OCI-LY7 (cell line): ENCODE data around the gene GRK6. TPM values are rescaled to one million over a fixed set of nuclear protein-coding genes. Genes with fewer than 3 reads are reported as not detected.
A peak's percentile ranks its signal among the peaks of the same experiment; 100 is the strongest.

ENCODE experiments used
- BruUV-seq: library from RNA; stranded (reverse); fragments of 400-500 nt; replicated peaks from 2 replicates; lab custom pipeline; 2021; lab: Mats Ljungman, UMichigan
- CTCF ChIA-PET: fragments of 300-600 bp; sonication (Branson Sonifier 250); formaldehyde crosslinking; loops from one replicate; lab custom pipeline; 2022; ENCODE audit warnings: antibody characterized with exemption; ENCODE audit not compliant: unreplicated experiment; lab: Charles Lee
- POLR2A ChIA-PET: fragments of 300-600 bp; sonication (Branson Sonifier 250); formaldehyde crosslinking; loops from one replicate; lab custom pipeline; 2022; ENCODE audit warnings: antibody characterized with exemption; lab: Charles Lee
- DNase-seq: peaks from one replicate; pipeline ENCODE4 v3.0.0-alpha.2; 2015; ENCODE audit warnings: low spot score
- H2AFZ ChIP-seq: fragments of 200-600 bp; sonication (generic), shearing (Covaris generic); 2 replicates; pipeline ENCODE4 v1.6.1; 2014; ENCODE audit warnings: mild to moderate bottlenecking, antibody characterized with exemption, low read length, moderate library complexity
- H3K27ac ChIP-seq: fragments of 200-600 bp; sonication (generic); 2 replicates; pipeline ENCODE4 v1.5.1; 2014; ENCODE audit warnings: mixed run types, low read depth, mild to moderate bottlenecking, moderate library complexity, low read length, inconsistent platforms; ENCODE audit not compliant: poor library complexity, severe bottlenecking
- H3K36me3 ChIP-seq: fragments of 200-600 bp; sonication (generic); 2 replicates; pipeline ENCODE4 v1.6.1; 2014; ENCODE audit warnings: mild to moderate bottlenecking, antibody characterized with exemption, low read length, moderate library complexity, mixed read lengths; ENCODE audit not compliant: insufficient read depth
- H3K4me1 ChIP-seq: fragments of 200-600 bp; sonication (generic); 2 replicates; pipeline ENCODE4 v1.5.1; 2014; ENCODE audit warnings: mild to moderate bottlenecking, low read length; ENCODE audit not compliant: insufficient read depth, poor library complexity, severe bottlenecking
- H3K4me2 ChIP-seq: fragments of 200-600 bp; sonication (generic); 2 replicates; pipeline ENCODE4 v1.6.1; 2014; ENCODE audit warnings: mild to moderate bottlenecking, low read length
- H3K4me3 ChIP-seq: fragments of 200-600 bp; sonication (generic); 2 replicates; pipeline ENCODE4 v1.5.1; 2014; ENCODE audit warnings: mild to moderate bottlenecking, low read depth, low read length; ENCODE audit not compliant: poor library complexity, severe bottlenecking
- H3K79me2 ChIP-seq: fragments of 200-600 bp; sonication (generic); 2 replicates; pipeline ENCODE4 v1.6.1; 2016; ENCODE audit warnings: low read depth, mild to moderate bottlenecking, low read length, moderate library complexity, mixed read lengths; ENCODE audit not compliant: insufficient read depth
- H3K9me2 ChIP-seq: fragments of 200-600 bp; sonication (generic); 2 replicates; pipeline ENCODE4 v1.6.1; 2016; ENCODE audit warnings: mild to moderate bottlenecking, low read length, mixed read lengths; ENCODE audit not compliant: insufficient read depth
- H3K9me3 ChIP-seq: fragments of 200-600 bp; sonication (generic); 2 replicates; pipeline ENCODE4 v1.6.1; 2014; ENCODE audit warnings: mild to moderate bottlenecking, mixed run types, low read length, mixed read lengths
- H4K20me1 ChIP-seq: fragments of 200-600 bp; sonication (generic); 2 replicates; pipeline ENCODE4 v1.6.1; 2014; ENCODE audit warnings: mild to moderate bottlenecking, antibody characterized with exemption, low read length, moderate library complexity, mixed read lengths; ENCODE audit not compliant: insufficient read depth
- EZH2phosphoT487 ChIP-seq: fragments of 200-600 bp; sonication (generic); IDR thresholded peaks from 2 replicates; pipeline ENCODE4 v1.6.1; 2018; ENCODE audit warnings: low read depth, borderline replicate concordance, mild to moderate bottlenecking, mixed run types, antibody characterized with exemption, low read length, moderate library complexity, mixed read lengths
- intact Hi-C: fragments of 100-400 bp; cut with micrococcal nuclease; formaldehyde crosslinking; loops from one replicate; pipeline ENCODE4 v1.10.0; 2022; ENCODE audit not compliant: unreplicated experiment
- total RNA-seq, 2 experiments: library from RNA; depleted of rRNA in 1 of 2; stranded (reverse); fragments of >200 nt in 1 of 2; shearing (Covaris generic) in 1 of 2; gene quantifications; 2 replicates each; pipeline ENCODE4 v1.2.3, GENCODE V29; 2014 to 2022
- TF ChIP-seq, protein P1 (sequence below): fragments of 200-600 bp; sonication (generic); conservative IDR thresholded peaks from 2 replicates; pipeline ENCODE4 v1.5.1; 2014; ENCODE audit warnings: mild to moderate bottlenecking, antibody characterized with exemption, low read length, moderate library complexity, mixed read lengths

The GRK6 gene
- total RNA-seq, 2 experiments from 2014 or later, result 46.2 to 99.4 TPM

DNA sequence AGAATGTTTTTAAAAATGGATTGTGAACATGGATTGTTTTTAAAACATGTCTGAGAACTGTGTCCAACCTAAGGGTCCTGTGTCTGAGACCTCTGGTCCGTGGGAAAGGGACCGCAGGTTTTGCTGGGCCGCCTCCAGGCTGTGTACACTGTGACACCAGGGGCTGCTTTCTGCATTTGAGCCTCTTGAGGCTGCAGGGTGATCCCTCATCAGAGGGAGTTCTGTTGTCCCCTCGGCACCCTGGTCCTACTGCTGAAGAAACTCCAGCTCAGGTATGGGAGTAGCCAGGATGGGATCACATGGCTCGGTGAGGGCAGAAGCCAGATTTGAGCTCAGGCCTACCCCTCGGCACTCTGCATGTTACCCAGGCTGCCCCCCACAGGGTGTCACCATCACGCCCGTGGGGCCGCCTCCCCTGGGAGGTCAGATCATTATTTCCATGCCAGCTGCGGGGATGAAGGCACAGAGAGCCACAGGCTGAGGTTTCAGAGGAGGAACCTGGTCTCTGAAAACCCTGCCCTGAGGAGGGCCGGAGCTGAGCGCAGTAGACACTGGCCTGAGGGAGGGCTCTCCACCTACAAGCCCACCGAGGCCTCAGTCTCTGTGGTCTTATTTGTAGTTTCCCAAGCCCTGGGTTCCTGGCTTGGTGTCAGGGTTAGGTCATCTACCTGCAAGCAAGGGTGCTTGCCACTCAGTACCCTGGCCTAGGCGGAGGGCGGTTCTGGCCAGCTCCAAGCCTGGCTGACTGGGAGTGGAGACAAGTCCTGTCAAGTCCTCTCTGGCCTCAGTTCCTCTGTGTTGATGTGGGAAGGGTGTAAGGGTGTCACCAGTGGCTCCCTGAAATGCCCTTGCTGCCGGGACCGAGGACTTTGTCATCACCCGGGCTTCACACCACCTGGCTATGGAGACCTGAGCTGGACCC is 22.9 kb downstream of the GRK6 start:
- POLR2A ChIA-PET, result no interaction called here
- Histone ChIP-seq H3K79me2 (no peaks in the 10 kb centered on the region), H2AFZ (no peak overlapping the region), H3K4me1 (peaks cover 54% of the 10 kb centered on the region), H3K36me3 (no peaks in the 10 kb centered on the region; the same call in 1 of the 2 replicates), H4K20me1 (peaks cover 17% of the 10 kb centered on the region), H3K9me2 (no peaks in the 10 kb centered on the region), H3K4me2 (no peak overlapping the region), H3K4me3 (no peak overlapping the region), H3K27ac (no peak overlapping the region), H3K9me3 (no peaks in the 10 kb centered on the region)
- no TSS peak for BruUV-seq
- DNase-seq, result peak; percentile 22
- intact Hi-C loops, result no loop called here
- TF ChIP-seq, protein P1, sequence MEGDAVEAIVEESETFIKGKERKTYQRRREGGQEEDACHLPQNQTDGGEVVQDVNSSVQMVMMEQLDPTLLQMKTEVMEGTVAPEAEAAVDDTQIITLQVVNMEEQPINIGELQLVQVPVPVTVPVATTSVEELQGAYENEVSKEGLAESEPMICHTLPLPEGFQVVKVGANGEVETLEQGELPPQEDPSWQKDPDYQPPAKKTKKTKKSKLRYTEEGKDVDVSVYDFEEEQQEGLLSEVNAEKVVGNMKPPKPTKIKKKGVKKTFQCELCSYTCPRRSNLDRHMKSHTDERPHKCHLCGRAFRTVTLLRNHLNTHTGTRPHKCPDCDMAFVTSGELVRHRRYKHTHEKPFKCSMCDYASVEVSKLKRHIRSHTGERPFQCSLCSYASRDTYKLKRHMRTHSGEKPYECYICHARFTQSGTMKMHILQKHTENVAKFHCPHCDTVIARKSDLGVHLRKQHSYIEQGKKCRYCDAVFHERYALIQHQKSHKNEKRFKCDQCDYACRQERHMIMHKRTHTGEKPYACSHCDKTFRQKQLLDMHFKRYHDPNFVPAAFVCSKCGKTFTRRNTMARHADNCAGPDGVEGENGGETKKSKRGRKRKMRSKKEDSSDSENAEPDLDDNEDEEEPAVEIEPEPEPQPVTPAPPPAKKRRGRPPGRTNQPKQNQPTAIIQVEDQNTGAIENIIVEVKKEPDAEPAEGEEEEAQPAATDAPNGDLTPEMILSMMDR, result no peak
- TF ChIP-seq EZH2phosphoT487, result no peak
- CTCF ChIA-PET, result no interaction called here

GRCh38 chr5:177450667-177451424 is 24.4 kb downstream of the GRK6 start:
- H3K9me2 ChIP-seq, result no peaks in the 10 kb centered on the region
- intact Hi-C loops, result no loop called here
- peaks cover 41% of the 10 kb centered on the region for H3K4me1 ChIP-seq
- H3K4me2 ChIP-seq, result no peak overlapping the region
- H3K27ac ChIP-seq, result no peak overlapping the region
- H3K9me3 ChIP-seq, result no peaks in the 10 kb centered on the region
- CTCF ChIA-PET, result no interaction called here
- H3K36me3 ChIP-seq, result no peaks in the 10 kb centered on the region; the same call in 1 of the 2 replicates
- H3K79me2 ChIP-seq, result no peaks in the 10 kb centered on the region
- no peak overlapping the region for H3K4me3 ChIP-seq
- peaks cover 17% of the 10 kb centered on the region for H4K20me1 ChIP-seq
- no peak for DNase-seq
- no TSS peak for BruUV-seq
- POLR2A ChIA-PET, result no interaction called here
- TF ChIP-seq, protein P1, result no peak
- TF ChIP-seq EZH2phosphoT487, result no peak
- no peak overlapping the region for H2AFZ ChIP-seq
